ENCODE measurements around the gene PRKAR1B. TPM values are rescaled to one million over a fixed set of nuclear protein-coding genes. Genes with fewer than 3 reads are reported as not detected.

PRKAR1B gene
- total RNA-seq, 1 experiment from 2014 or later: 43.3 TPM

DNA sequence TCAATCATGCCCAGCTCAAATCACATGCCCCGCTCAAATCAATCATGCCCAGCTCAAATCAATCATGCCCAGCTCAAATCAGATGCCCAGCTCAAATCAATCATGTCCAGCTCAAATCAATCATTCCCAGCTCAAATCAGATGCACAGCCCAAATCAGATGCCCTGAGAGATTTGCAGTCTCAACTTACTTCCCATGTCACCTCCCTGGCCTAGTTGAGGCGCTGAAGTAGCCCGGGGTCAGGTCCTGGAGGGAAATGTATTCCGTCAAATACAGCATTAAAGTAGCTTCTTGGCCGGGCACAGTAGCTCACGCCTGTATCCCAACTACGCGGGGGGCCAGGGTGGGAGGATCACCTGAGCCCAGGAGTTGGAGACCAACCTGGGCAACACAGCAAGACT lies 15.7 kb upstream of the PRKAR1B start:
- H3K4me3 Mint-ChIP-seq: no peak overlapping the region
- H3K79me2 ChIP-seq (ENCODE audit: insufficient read depth, low read length): peaks cover 3% of the 10 kb centered on the region; the same call in 1 of the 2 replicates
- no peaks in the 10 kb centered on the region; a peak in 1 of 5 replicates for H3K9me3 Mint-ChIP-seq

More for the DNA sequence above, 15.7 kb upstream of the PRKAR1B start:
- Histone ChIP-seq H3K9me3 (ENCODE audit: control insufficient read depth, low read depth, low read length) (no peaks in the 10 kb centered on the region), H4K91ac (ENCODE audit: insufficient read length, low read depth, low read length) (no peak overlapping the region), H4K8ac (replicated peaks; ENCODE audit: insufficient read length, low read depth, low read length) (no peak overlapping the region), H3K27ac (ENCODE audit: insufficient read length, low read depth, low read length) (no peak overlapping the region), H3K4ac (ENCODE audit: low read depth, low read length) (no peak overlapping the region), H3K56ac (ENCODE audit: insufficient read length, low read depth, low read length) (no peak overlapping the region), H3K18ac (ENCODE audit: insufficient read length, low read depth, low read length) (no peak overlapping the region), H2BK5ac (ENCODE audit: insufficient read length, low read length) (no peak overlapping the region), H3K4me2 (ENCODE audit: insufficient read depth, insufficient read length, low read length) (no peak overlapping the region), H3K23ac (ENCODE audit: insufficient read length, low read depth, low read length) (no peak overlapping the region), H2BK15ac (ENCODE audit: low read depth, low read length) (no peak overlapping the region), H3T11ph (ENCODE audit: low read length) (no peak overlapping the region), H3K14ac (ENCODE audit: insufficient read depth, low read length) (no peak overlapping the region), H3K9ac (ENCODE audit: extremely low read depth, insufficient read length, low read length) (no peak overlapping the region), H2BK12ac (ENCODE audit: insufficient read length, low read depth, low read length) (no peak overlapping the region), H3K27me3 (ENCODE audit: insufficient read depth, low read length) (no peaks in the 10 kb centered on the region), H4K20me1 (ENCODE audit: control insufficient read depth, insufficient read depth, insufficient read length) (no peaks in the 10 kb centered on the region), H3K4me1 (ENCODE audit: insufficient read depth, low read length) (no peaks in the 10 kb centered on the region), H2AK5ac (ENCODE audit: insufficient read length, low read length) (no peak overlapping the region), H4K5ac (ENCODE audit: insufficient read length, low read depth, low read length) (no peak overlapping the region), H3K79me1 (ENCODE audit: insufficient read depth, low read depth, low read length, poor library complexity, severe bottlenecking) (peaks cover 2% of the 10 kb centered on the region), H3K23me2 (ENCODE audit: insufficient read length, low read depth, low read length, poor library complexity, severe bottlenecking) (no peaks in the 10 kb centered on the region), H2BK20ac (ENCODE audit: low read depth, low read length, poor library complexity, severe bottlenecking) (no peak overlapping the region), H2BK120ac (ENCODE audit: low read depth, low read length, poor library complexity, severe bottlenecking) (no peak overlapping the region), H2AFZ (ENCODE audit: low read length) (no peak overlapping the region)
- no peak for DNase-seq
- Mint-ChIP-seq H3K27me3 (ENCODE audit: low read depth) (no peaks in the 10 kb centered on the region), H3K27ac (no peak overlapping the region), H3K4me1 (no peaks in the 10 kb centered on the region), H3K36me3 (ENCODE audit: insufficient read depth in 1 of 3, low read depth in 3 of 3) (peaks cover 29 to 53% (median 38%) of the 10 kb centered on the region in 3 experiments)
- TF ChIP-seq, protein P1, sequence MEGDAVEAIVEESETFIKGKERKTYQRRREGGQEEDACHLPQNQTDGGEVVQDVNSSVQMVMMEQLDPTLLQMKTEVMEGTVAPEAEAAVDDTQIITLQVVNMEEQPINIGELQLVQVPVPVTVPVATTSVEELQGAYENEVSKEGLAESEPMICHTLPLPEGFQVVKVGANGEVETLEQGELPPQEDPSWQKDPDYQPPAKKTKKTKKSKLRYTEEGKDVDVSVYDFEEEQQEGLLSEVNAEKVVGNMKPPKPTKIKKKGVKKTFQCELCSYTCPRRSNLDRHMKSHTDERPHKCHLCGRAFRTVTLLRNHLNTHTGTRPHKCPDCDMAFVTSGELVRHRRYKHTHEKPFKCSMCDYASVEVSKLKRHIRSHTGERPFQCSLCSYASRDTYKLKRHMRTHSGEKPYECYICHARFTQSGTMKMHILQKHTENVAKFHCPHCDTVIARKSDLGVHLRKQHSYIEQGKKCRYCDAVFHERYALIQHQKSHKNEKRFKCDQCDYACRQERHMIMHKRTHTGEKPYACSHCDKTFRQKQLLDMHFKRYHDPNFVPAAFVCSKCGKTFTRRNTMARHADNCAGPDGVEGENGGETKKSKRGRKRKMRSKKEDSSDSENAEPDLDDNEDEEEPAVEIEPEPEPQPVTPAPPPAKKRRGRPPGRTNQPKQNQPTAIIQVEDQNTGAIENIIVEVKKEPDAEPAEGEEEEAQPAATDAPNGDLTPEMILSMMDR (conservative IDR thresholded peaks at IDR 0.05): no peak
- no CpG with 5 or more reads among the region's 8 CpGs for WGBS (ENCODE audit: extremely low coverage, insufficient read length, low lambda C conversion rate)
